ENCODE measurements around the gene CXCR4. TPM values are rescaled to one million over a fixed set of nuclear protein-coding genes. Genes with fewer than 3 reads are reported as not detected.

The CXCR4 gene
- total and polyA plus RNA-seq, 2 donors (not counting 1 experiment from before 2014, with no cell fraction given) = 1,832 to 2,119 TPM

GRCh38 chr2:136106505-136106904 is 11.4 kb downstream of the CXCR4 start:
- Histone ChIP-seq H3K79me2 (ENCODE audit: control insufficient read depth, insufficient read depth, low read length) (no peaks in the 10 kb centered on the region), H3K27me3 (replicated peaks in 1 of 4; ENCODE audit: control extremely low read depth in 1 of 4, control insufficient read depth in 3 of 4, insufficient read depth in 4 of 4, low read length in 3 of 4) (no peaks in the 10 kb centered on the region), H3K9me3 (ENCODE audit: control extremely low read depth in 1 of 3, control insufficient read depth in 2 of 3, insufficient read depth in 1 of 3, low read length in 2 of 3) (no peaks in the 10 kb centered on the region), H3K4me1 (ENCODE audit: control insufficient read depth in 2 of 2, insufficient read depth in 2 of 2, low read length in 2 of 2) (peaks cover 40 to 41% of the 10 kb centered on the region in 2 donors), H3K27ac (ENCODE audit: low read length in 2 of 2) (peak overlapping the region in 1 of 2 donors; percentile 14), H3K36me3 (replicated peaks in 1 of 2; ENCODE audit: control extremely low read depth in 1 of 2, control insufficient read depth in 1 of 2, extremely low read depth in 1 of 2, insufficient read depth in 2 of 2, low read length in 1 of 2) (no peaks in the 10 kb centered on the region), H3K4me3 (ENCODE audit: control extremely low read depth in 1 of 5, extremely low read depth in 1 of 5, insufficient read depth in 1 of 5, low read depth in 2 of 5, low read length in 4 of 5) (no peak overlapping the region), H2AFZ (ENCODE audit: insufficient read depth, low read depth, low read length, poor library complexity, severe bottlenecking) (no peak overlapping the region), H3K9ac (ENCODE audit: low read length) (no peak overlapping the region), H3K4me2 (replicated peaks; ENCODE audit: low read depth, low read length, poor library complexity, severe bottlenecking) (peak overlapping the region; percentile 2), H4K20me1 (ENCODE audit: control insufficient read depth, insufficient read depth, low read length, poor library complexity, severe bottlenecking) (peaks cover 7% of the 10 kb centered on the region)
- intact Hi-C loops (cut with micrococcal nuclease) = loop anchor here (5.0 kb wide), 1 partner anchor 54 kb away; no protein-coding TSS in a partner anchor
- WGBS (ENCODE audit: insufficient coverage) = 80% methylated on average over 5 of the region's 7 CpGs
- Mint-ChIP-seq H3K9me3 (ENCODE audit: insufficient read depth) (no peaks in the 10 kb centered on the region), H3K4me3 (peak overlapping the region; percentile 46), H3K27me3 (no peaks in the 10 kb centered on the region), H3K27ac (peak overlapping the region; percentile 64), H3K4me1 (peaks cover 50% of the 10 kb centered on the region)
- no peak for TF ChIP-seq CTCF (IDR thresholded peaks at IDR 0.05)
- TF ChIP-seq EZH2 (IDR thresholded peaks at IDR 0.05; ENCODE audit: borderline replicate concordance, insufficient read depth, low read depth, low read length, poor library complexity, severe bottlenecking) = no peak
- ChIA-PET POLR2A (interaction anchor here (0.6 kb wide), 1 partner anchor 12 kb away, joined by 9 read pairs; no protein-coding TSS in a partner anchor), CTCF (interaction anchor here (0.7 to 2.1 kb wide), 4 partner anchors 22 to 277 kb away, joined by 4 to 14 read pairs (median 4); no protein-coding TSS in a partner anchor)
- DNase-seq = peak; percentile 41
- no peak for ATAC-seq (ENCODE audit: low read depth)

- DNase-seq (no peak), ATAC-seq (ENCODE audit: low read depth) (no peak)
- Histone ChIP-seq H3K4me2 (replicated peaks; ENCODE audit: low read depth, low read length, poor library complexity, severe bottlenecking) (no peak overlapping the region), H3K9me3 (ENCODE audit: control extremely low read depth in 1 of 3, control insufficient read depth in 2 of 3, insufficient read depth in 1 of 3, low read length in 2 of 3) (peaks cover 0 to 2% (median 0%) of the 10 kb centered on the region in 3 donors), H4K20me1 (ENCODE audit: control insufficient read depth, insufficient read depth, low read length, poor library complexity, severe bottlenecking) (no peaks in the 10 kb centered on the region), H3K79me2 (ENCODE audit: control insufficient read depth, insufficient read depth, low read length) (no peaks in the 10 kb centered on the region), H3K4me1 (ENCODE audit: control insufficient read depth in 2 of 2, insufficient read depth in 2 of 2, low read length in 2 of 2) (peaks cover 25% of the 10 kb centered on the region in 2 donors), H2AFZ (ENCODE audit: insufficient read depth, low read depth, low read length, poor library complexity, severe bottlenecking) (no peak overlapping the region), H3K27ac (ENCODE audit: low read length in 2 of 2) (no peak overlapping the region), H3K9ac (ENCODE audit: low read length) (no peak overlapping the region), H3K36me3 (replicated peaks in 1 of 2; ENCODE audit: control extremely low read depth in 1 of 2, control insufficient read depth in 1 of 2, extremely low read depth in 1 of 2, insufficient read depth in 2 of 2, low read length in 1 of 2) (no peaks in the 10 kb centered on the region), H3K4me3 (ENCODE audit: control extremely low read depth in 1 of 5, extremely low read depth in 1 of 5, insufficient read depth in 1 of 5, low read depth in 2 of 5, low read length in 4 of 5) (no peak overlapping the region), H3K27me3 (replicated peaks in 1 of 4; ENCODE audit: control extremely low read depth in 1 of 4, control insufficient read depth in 3 of 4, insufficient read depth in 4 of 4, low read length in 3 of 4) (no peaks in the 10 kb centered on the region)
- TF ChIP-seq CTCF (IDR thresholded peaks at IDR 0.05) (no peak), EZH2 (IDR thresholded peaks at IDR 0.05; ENCODE audit: borderline replicate concordance, insufficient read depth, low read depth, low read length, poor library complexity, severe bottlenecking) (no peak)
- H3K4me1 Mint-ChIP-seq = peaks cover 35% of the 10 kb centered on the region
- WGBS (ENCODE audit: insufficient coverage) = 95% methylated on average over 3 of the region's 3 CpGs
- no peak overlapping the region for H3K4me3 Mint-ChIP-seq
- H3K27me3 Mint-ChIP-seq = no peaks in the 10 kb centered on the region
- intact Hi-C loops (cut with micrococcal nuclease) = loop anchor here (5.0 kb wide), 1 partner anchor 53 kb away; no protein-coding TSS in a partner anchor
- H3K27ac Mint-ChIP-seq = no peak overlapping the region
- CTCF ChIA-PET = interaction anchor here (1.3 kb wide), 1 partner anchor 108 kb away, joined by 3 read pairs; no protein-coding TSS in a partner anchor
- no peaks in the 10 kb centered on the region for H3K9me3 Mint-ChIP-seq (ENCODE audit: insufficient read depth)
- POLR2A ChIA-PET = no interaction called here
These were observed 13.0 kb downstream of the CXCR4 start for GRCh38 chr2:136104977-136105376.
